Endothelial cell of umbilical vein (primary cell): Measurements from ENCODE around the gene GTF2H3. TPM values are rescaled to one million over a fixed set of nuclear protein-coding genes. Genes with fewer than 3 reads are reported as not detected.

Experiments
- BruUV-seq: library from RNA; stranded (reverse); fragments of 400-500 nt; replicated peaks from 2 replicates; lab custom pipeline; 2021; lab: Mats Ljungman, UMichigan
- CTCF ChIA-PET: fragments of 300-600, 350-600 bp; sonication (Branson Sonifier 250); formaldehyde crosslinking; loops from one replicate; lab custom pipeline; 2021; ENCODE audit warnings: antibody characterized with exemption, inconsistent platforms; lab: Charles Lee
- POLR2A ChIA-PET: fragments of 300-600, 350-600 bp; sonication (Branson Sonifier 250); formaldehyde crosslinking; loops from one replicate; lab custom pipeline; 2021; ENCODE audit warnings: antibody characterized with exemption, inconsistent platforms; lab: Charles Lee
- DNase-seq: peaks from one replicate; pipeline ENCODE4 v3.0.0-alpha.2; 2011; ENCODE audit warnings: low read depth, low spot score
- FAIRE-seq: peaks from 2 replicates; lab custom pipeline; 2011; peaks lifted over from hg19 to GRCh38; lab: Jason Lieb, UNC
- H2AFZ ChIP-seq: 2 replicates; pipeline ENCODE4 v1.6.0; 2012; ENCODE audit warnings: low read depth, low read length, control low read depth, inconsistent platforms
- H3K27ac ChIP-seq: 2 replicates; pipeline ENCODE4 v1.5.1; 2011; ENCODE audit warnings: low read depth, mild to moderate bottlenecking, control low read depth, low read length, moderate library complexity; ENCODE audit not compliant: insufficient read depth
- H3K27me3 ChIP-seq, 2 experiments: 2 replicates each; pipeline versions ENCODE4 v1.6.0 to v1.6.1; 2011; ENCODE audit warnings: low read length in 2 of 2, mixed read lengths in 1 of 2; ENCODE audit not compliant: control insufficient read depth in 2 of 2, insufficient read depth in 2 of 2
- H3K36me3 ChIP-seq, 2 experiments: 2 replicates in 1 of 2; 3 replicates in 1 of 2; pipeline ENCODE4 v1.5.1; 2011; ENCODE audit warnings: low read length in 2 of 2, mild to moderate bottlenecking in 1 of 2, moderate library complexity in 1 of 2; ENCODE audit not compliant: control insufficient read depth in 2 of 2, insufficient read depth in 2 of 2; ENCODE audit errors: extremely low read depth in 1 of 2
- H3K4me1 ChIP-seq: 3 replicates; pipeline ENCODE4 v1.5.1; 2011; ENCODE audit warnings: mild to moderate bottlenecking, low read length; ENCODE audit not compliant: control insufficient read depth, insufficient read depth; ENCODE audit errors: extremely low read depth
- H3K4me2 ChIP-seq: 2 replicates; pipeline ENCODE4 v1.6.1; 2011; ENCODE audit warnings: low read length, control low read depth, mixed read lengths; ENCODE audit not compliant: insufficient read depth
- H3K4me3 ChIP-seq, 3 experiments: fragments of 200-600 bp in 1 of 3; sonication (generic), shearing (Covaris generic) in 1 of 3; replicated peaks in 1 of 3; 2 replicates each; pipeline ENCODE4 v1.5.1; 2011 to 2016; ENCODE audit warnings: control low read depth in 3 of 3, low read length in 3 of 3, mild to moderate bottlenecking in 2 of 3, inconsistent platforms in 1 of 3, low read depth in 1 of 3, moderate library complexity in 1 of 3; ENCODE audit not compliant: insufficient read depth in 1 of 3
- H3K79me2 ChIP-seq: 2 replicates; pipeline ENCODE4 v1.6.0; 2012; ENCODE audit warnings: low read length, inconsistent platforms; ENCODE audit not compliant: control insufficient read depth, insufficient read depth
- H3K9ac ChIP-seq: replicated peaks from 2 replicates; pipeline ENCODE3; 2011; ENCODE audit warnings: low read length, control low read depth; ENCODE audit not compliant: insufficient read depth; ENCODE audit errors: extremely low read depth
- H3K9me1 ChIP-seq: replicated peaks from 3 replicates; pipeline ENCODE4 v1.6.0; 2011; ENCODE audit warnings: mild to moderate bottlenecking, low read length; ENCODE audit not compliant: control insufficient read depth, insufficient read depth; ENCODE audit errors: extremely low read depth
- H3K9me3 ChIP-seq: replicated peaks from 2 replicates; pipeline ENCODE4 v1.5.1; 2012; ENCODE audit warnings: low read length, inconsistent platforms; ENCODE audit not compliant: control insufficient read depth, insufficient read depth
- H4K20me1 ChIP-seq: replicated peaks from 2 replicates; pipeline ENCODE3; 2011; ENCODE audit warnings: mild to moderate bottlenecking, low read length; ENCODE audit not compliant: control insufficient read depth, insufficient read depth; ENCODE audit errors: extremely low read depth
- EZH2 ChIP-seq: IDR thresholded peaks from 2 replicates; pipeline ENCODE4 v1.6.1; 2012; ENCODE audit warnings: borderline replicate concordance, low read depth, mild to moderate bottlenecking, moderate library complexity, low read length, inconsistent platforms; ENCODE audit not compliant: severe bottlenecking
- FOS ChIP-seq: IDR thresholded peaks from 2 replicates; pipeline ENCODE4 v1.6.1; 2011; ENCODE audit warnings: mild to moderate bottlenecking, low read length, moderate library complexity, borderline replicate concordance; ENCODE audit not compliant: insufficient read depth
- GATA2 ChIP-seq: IDR thresholded peaks from 2 replicates; pipeline ENCODE4 v1.7.0; 2011; ENCODE audit warnings: low read depth, mild to moderate bottlenecking, moderate library complexity, mixed read lengths, low read length; ENCODE audit not compliant: insufficient read length, insufficient read depth
- JUN ChIP-seq: IDR thresholded peaks from 2 replicates; pipeline ENCODE4 v1.6.1; 2011; ENCODE audit warnings: borderline replicate concordance, low read depth; ENCODE audit not compliant: insufficient read length, insufficient read depth
- MYC ChIP-seq: IDR thresholded peaks from one replicate; pipeline ENCODE4 v1.6.1; 2011; ENCODE audit warnings: mild to moderate bottlenecking, low read depth, low read length
- POLR2A ChIP-seq: IDR thresholded peaks from 2 replicates; pipeline ENCODE4 v1.6.1; 2012; ENCODE audit warnings: low read depth, mild to moderate bottlenecking, control low read depth, low read length
- POLR2AphosphoS5 ChIP-seq: IDR thresholded peaks from 2 replicates; pipeline ENCODE4 v1.6.1; 2012; ENCODE audit warnings: low read depth, mild to moderate bottlenecking, control low read depth, low read length, moderate library complexity; ENCODE audit not compliant: insufficient read depth
- dilution Hi-C: fragments of 300-500 bp; cut with MboI; formaldehyde crosslinking; loops from one replicate; pipeline ENCODE4 v1.15.0; 2019; ENCODE audit warnings: low sequenced_read_pairs; ENCODE audit not compliant: extremely low pct_ligation_motif_present
- intact Hi-C: fragments of 100-400 bp; cut with micrococcal nuclease; formaldehyde crosslinking; loops from one replicate; pipeline ENCODE4 v1.10.0; 2022
- polyA plus RNA-seq, 4 experiments: library from polyadenylated mRNA; depleted of rRNA in 3 of 4; stranded (reverse) in 3 of 4; unstranded in 1 of 4; fragments of >200 nt; gene quantifications; 2 replicates each; pipeline versions ENCODE4 v1.2.1 to v1.2.3, GENCODE V29; 2011 to 2012; ENCODE audit warnings: missing spikeins in 1 of 4
- total RNA-seq: library from RNA; stranded (reverse); gene quantifications from 2 replicates; pipeline ENCODE4 v1.2.3, GENCODE V29; 2021
- TF ChIP-seq, protein P1 (sequence below), 2 donors: IDR thresholded peaks; 1 replicate in 1 of 2; 2 replicates in 1 of 2; pipeline ENCODE4 v1.5.1; 2011; ENCODE audit warnings: low read length in 2 of 2, mild to moderate bottlenecking in 2 of 2, moderate library complexity in 2 of 2, control low read depth in 1 of 2, inconsistent platforms in 1 of 2, low read depth in 1 of 2; ENCODE audit not compliant: insufficient read depth in 1 of 2; ENCODE audit errors: extremely low read depth in 1 of 2
- TF ChIP-seq, protein P2 (sequence below): IDR thresholded peaks from 2 replicates; pipeline ENCODE4 v1.6.1; 2011; ENCODE audit not compliant: insufficient read depth, insufficient read length

Gene GTF2H3
- total and polyA plus RNA-seq, 2 donors (not counting 3 experiments of a cell fraction or from before 2014, with no cell fraction given): 17.8 to 31.3 TPM

DNA sequence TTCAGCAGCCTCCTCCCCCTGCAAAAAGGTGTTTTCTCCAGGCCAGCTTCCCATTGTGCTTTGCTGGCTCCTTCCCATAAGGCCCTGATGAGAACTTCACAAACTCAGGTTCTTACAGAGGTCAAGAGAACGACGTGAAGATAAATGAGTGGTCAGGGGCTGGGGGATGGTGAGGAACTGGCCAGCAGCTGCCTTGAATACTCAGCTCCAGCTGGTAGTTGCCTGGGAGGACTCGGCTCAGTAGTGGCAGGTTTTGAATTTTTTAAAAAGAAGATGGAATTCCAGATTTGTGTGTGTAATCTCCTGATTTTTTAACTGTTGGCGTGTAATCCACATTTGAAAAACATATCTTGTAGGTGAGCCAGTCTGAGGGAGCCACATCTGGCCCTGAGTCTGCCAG is 25.9 kb upstream of the GTF2H3 start:
- intact Hi-C loops: no loop called here
- H3K4me1 ChIP-seq: peaks cover 4% of the 10 kb centered on the region
- H2AFZ ChIP-seq: no peak overlapping the region
- peaks cover 26 to 35% of the 10 kb centered on the region in 2 experiments for H3K36me3 ChIP-seq
- no peak overlapping the region for H3K9ac ChIP-seq
- peaks cover 41% of the 10 kb centered on the region for H3K79me2 ChIP-seq
- no peaks in the 10 kb centered on the region for H3K9me1 ChIP-seq
- no TSS peak for BruUV-seq
- H4K20me1 ChIP-seq: no peaks in the 10 kb centered on the region
- H3K4me2 ChIP-seq: no peak overlapping the region
- no peak overlapping the region for H3K27ac ChIP-seq
- H3K9me3 ChIP-seq: no peaks in the 10 kb centered on the region
- H3K4me3 ChIP-seq: no peak overlapping the region
- dilution Hi-C loops: loop anchor here (25.0 kb wide), 1 partner anchor 320 kb away; no protein-coding TSS in a partner anchor
- H3K27me3 ChIP-seq: no peaks in the 10 kb centered on the region
- ChIA-PET CTCF (no interaction called here), POLR2A (no interaction called here)
- no peak for TF ChIP-seq EZH2
- TF ChIP-seq, protein P1, sequence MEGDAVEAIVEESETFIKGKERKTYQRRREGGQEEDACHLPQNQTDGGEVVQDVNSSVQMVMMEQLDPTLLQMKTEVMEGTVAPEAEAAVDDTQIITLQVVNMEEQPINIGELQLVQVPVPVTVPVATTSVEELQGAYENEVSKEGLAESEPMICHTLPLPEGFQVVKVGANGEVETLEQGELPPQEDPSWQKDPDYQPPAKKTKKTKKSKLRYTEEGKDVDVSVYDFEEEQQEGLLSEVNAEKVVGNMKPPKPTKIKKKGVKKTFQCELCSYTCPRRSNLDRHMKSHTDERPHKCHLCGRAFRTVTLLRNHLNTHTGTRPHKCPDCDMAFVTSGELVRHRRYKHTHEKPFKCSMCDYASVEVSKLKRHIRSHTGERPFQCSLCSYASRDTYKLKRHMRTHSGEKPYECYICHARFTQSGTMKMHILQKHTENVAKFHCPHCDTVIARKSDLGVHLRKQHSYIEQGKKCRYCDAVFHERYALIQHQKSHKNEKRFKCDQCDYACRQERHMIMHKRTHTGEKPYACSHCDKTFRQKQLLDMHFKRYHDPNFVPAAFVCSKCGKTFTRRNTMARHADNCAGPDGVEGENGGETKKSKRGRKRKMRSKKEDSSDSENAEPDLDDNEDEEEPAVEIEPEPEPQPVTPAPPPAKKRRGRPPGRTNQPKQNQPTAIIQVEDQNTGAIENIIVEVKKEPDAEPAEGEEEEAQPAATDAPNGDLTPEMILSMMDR (IDR thresholded peaks at IDR 0.05; ENCODE audit: extremely low read depth in 1 of 2, insufficient read depth in 1 of 2, low read depth in 1 of 2, low read length in 2 of 2): no peak
- TF ChIP-seq, protein P2, sequence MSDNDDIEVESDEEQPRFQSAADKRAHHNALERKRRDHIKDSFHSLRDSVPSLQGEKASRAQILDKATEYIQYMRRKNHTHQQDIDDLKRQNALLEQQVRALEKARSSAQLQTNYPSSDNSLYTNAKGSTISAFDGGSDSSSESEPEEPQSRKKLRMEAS: no peak
- TF ChIP-seq GATA2: no peak
- no peak for TF ChIP-seq POLR2A
- no peak for TF ChIP-seq POLR2AphosphoS5
- TF ChIP-seq JUN: no peak
- TF ChIP-seq MYC: no peak
- TF ChIP-seq FOS: no peak
- FAIRE-seq: no peak
- DNase-seq: no peak
